C4-2B (cell line): ENCODE measurements around the gene FA2H.

ENCODE experiments used
- ZFX ChIP-seq: fragments of 450-650 bp; IDR thresholded peaks from 2 replicates; pipeline ENCODE4 v1.6.1; 2017
- TF ChIP-seq, protein P1 (sequence below): fragments of 450-650 bp; conservative IDR thresholded peaks from 2 replicates; pipeline ENCODE4 v1.5.1; 2017; ENCODE audit warnings: mild to moderate bottlenecking

DNA sequence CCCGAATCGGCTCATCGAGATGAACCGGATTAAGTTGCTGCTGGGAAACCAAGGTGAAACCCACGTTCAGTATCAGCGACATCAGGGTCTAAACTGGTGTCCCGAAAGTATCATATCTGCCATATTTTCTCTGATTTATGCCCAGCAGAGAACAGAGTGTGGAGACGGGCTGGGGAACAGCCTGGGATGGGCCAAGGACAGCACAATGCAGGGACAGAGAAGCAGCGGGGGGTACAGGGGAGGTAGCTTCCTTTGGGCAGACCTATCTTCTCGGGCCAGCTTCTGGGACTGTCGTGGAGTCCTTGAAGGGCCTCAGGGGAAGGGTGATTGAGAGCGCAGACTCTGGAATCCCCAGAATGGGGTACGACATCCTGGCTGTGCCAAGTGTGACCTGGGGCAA is 56.5 kb downstream of the FA2H start:
- TF ChIP-seq, protein P1, sequence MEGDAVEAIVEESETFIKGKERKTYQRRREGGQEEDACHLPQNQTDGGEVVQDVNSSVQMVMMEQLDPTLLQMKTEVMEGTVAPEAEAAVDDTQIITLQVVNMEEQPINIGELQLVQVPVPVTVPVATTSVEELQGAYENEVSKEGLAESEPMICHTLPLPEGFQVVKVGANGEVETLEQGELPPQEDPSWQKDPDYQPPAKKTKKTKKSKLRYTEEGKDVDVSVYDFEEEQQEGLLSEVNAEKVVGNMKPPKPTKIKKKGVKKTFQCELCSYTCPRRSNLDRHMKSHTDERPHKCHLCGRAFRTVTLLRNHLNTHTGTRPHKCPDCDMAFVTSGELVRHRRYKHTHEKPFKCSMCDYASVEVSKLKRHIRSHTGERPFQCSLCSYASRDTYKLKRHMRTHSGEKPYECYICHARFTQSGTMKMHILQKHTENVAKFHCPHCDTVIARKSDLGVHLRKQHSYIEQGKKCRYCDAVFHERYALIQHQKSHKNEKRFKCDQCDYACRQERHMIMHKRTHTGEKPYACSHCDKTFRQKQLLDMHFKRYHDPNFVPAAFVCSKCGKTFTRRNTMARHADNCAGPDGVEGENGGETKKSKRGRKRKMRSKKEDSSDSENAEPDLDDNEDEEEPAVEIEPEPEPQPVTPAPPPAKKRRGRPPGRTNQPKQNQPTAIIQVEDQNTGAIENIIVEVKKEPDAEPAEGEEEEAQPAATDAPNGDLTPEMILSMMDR: no peak
- no peak for TF ChIP-seq ZFX
